Small intestine (tissue), 7 donors: ENCODE results near the gene ELL2. TPM values are rescaled to one million over a fixed set of nuclear protein-coding genes. Genes with fewer than 3 reads are reported as not detected.

ENCODE experiments used
- DNase-seq, 2 donors: peaks; one replicate each; pipeline versions ENCODE4 v3.0.0 to v3.0.0-alpha.2; 2013
- FAIRE-seq: peaks from 2 replicates; lab custom pipeline; 2012; peaks lifted over from hg19 to GRCh38; lab: Jason Lieb, UNC
- H3K27ac ChIP-seq, 3 donors: one replicate each; pipeline ENCODE4 v1.5.1; 2013; ENCODE audit warnings: low read length in 2 of 3, mild to moderate bottlenecking in 2 of 3, control low read depth in 1 of 3, inconsistent platforms in 1 of 3, low read depth in 1 of 3, moderate library complexity in 1 of 3
- H3K27me3 ChIP-seq, 3 donors: one replicate each; pipeline ENCODE4 v1.6.1; 2013; ENCODE audit warnings: low read length in 3 of 3, inconsistent platforms in 1 of 3; ENCODE audit not compliant: control insufficient read depth in 3 of 3, insufficient read depth in 3 of 3
- H3K36me3 ChIP-seq, 3 donors: one replicate each; pipeline ENCODE4 v1.6.1; 2013; ENCODE audit warnings: low read length in 3 of 3, inconsistent platforms in 1 of 3, low read depth in 1 of 3, mild to moderate bottlenecking in 1 of 3, moderate library complexity in 1 of 3; ENCODE audit not compliant: control insufficient read depth in 3 of 3, insufficient read depth in 2 of 3
- H3K4me1 ChIP-seq, 3 donors: one replicate each; pipeline ENCODE4 v1.6.1; 2013; ENCODE audit warnings: low read length in 2 of 3, inconsistent platforms in 1 of 3, low read depth in 1 of 3, mild to moderate bottlenecking in 1 of 3, moderate library complexity in 1 of 3; ENCODE audit not compliant: control insufficient read depth in 3 of 3, insufficient read depth in 2 of 3
- H3K4me3 ChIP-seq, 3 donors: one replicate each; pipeline ENCODE4 v1.5.1; 2013; ENCODE audit warnings: low read length in 3 of 3, control low read depth in 1 of 3, inconsistent platforms in 1 of 3, low read depth in 1 of 3, mild to moderate bottlenecking in 1 of 3, moderate library complexity in 1 of 3
- H3K9me3 ChIP-seq, 2 donors: one replicate each; pipeline ENCODE4 v1.6.1; 2013; ENCODE audit warnings: low read depth in 1 of 2, low read length in 1 of 2; ENCODE audit not compliant: control insufficient read depth in 2 of 2, insufficient read depth in 1 of 2
- WGBS, 3 donors: extraction: QIAGEN DNeasy Blood & Tissue Kit; methylation state at CpG; one replicate each; pipeline ENCODE4 v1.1.7; 2013; 5-methylcytosine and 5-hydroxymethylcytosine counted together
- polyA plus RNA-seq, 4 donors: library from polyadenylated mRNA; stranded (reverse) in 3 of 4; unstranded in 1 of 4; fragments of 200-250 nt in 3 of 4; fragments of 120-200 nt in 1 of 4; gene quantifications; one replicate each; pipeline versions ENCODE4 v1.2.1 to v1.2.3, GENCODE V29; 2013
- donor health status: healthy with polysubstance abuse.
- donor health status: control.
- donor health status: control.
- donor health status: Bipolar disorder and iron deficiency.
- donor health status: healthy.

Gene ELL2
- polyA plus RNA-seq, 4 donors, result 9.7 to 35.7 (median 12.2) TPM

GRCh38 chr5:95988094-95988493, 26.4 kb upstream of the ELL2 start:
- DNase-seq (no peak), FAIRE-seq (no peak)
- WGBS, 3 donors, result 82 to 90% (median 82%) methylated on average over 4 of the region's 4 CpGs

GRCh38 chr5:95986937-95987520, 25.4 kb upstream of the ELL2 start:
- no peak for FAIRE-seq
- no peaks in the 10 kb centered on the region for H3K27me3 ChIP-seq
- no peak overlapping the region for H3K4me3 ChIP-seq
- no peaks in the 10 kb centered on the region for H3K36me3 ChIP-seq
- H3K4me1 ChIP-seq, result peaks cover 0 to 54% (median 5%) of the 10 kb centered on the region in 3 donors
- 23 to 74% (median 36%) methylated on average over 5 of the region's 5 CpGs for WGBS, 3 donors
- H3K27ac ChIP-seq, result peak overlapping the region in 2 of 3 donors; percentile 27 to 91
- H3K9me3 ChIP-seq, result no peaks in the 10 kb centered on the region
- DNase-seq, result peak; percentile 74 to 94

More at GRCh38 chr5:95988094-95988493, 26.4 kb upstream of the ELL2 start:
- peak overlapping the region in 1 of 3 donors; percentile 91 for H3K27ac ChIP-seq
- H3K36me3 ChIP-seq, result no peaks in the 10 kb centered on the region
- H3K4me1 ChIP-seq, result peaks cover 0 to 54% (median 3%) of the 10 kb centered on the region in 3 donors
- no peaks in the 10 kb centered on the region for H3K9me3 ChIP-seq
- H3K27me3 ChIP-seq, result no peaks in the 10 kb centered on the region
- no peak overlapping the region for H3K4me3 ChIP-seq

- Histone ChIP-seq H3K27me3 (no peaks in the 10 kb centered on the region), H3K4me1 (peaks cover 0 to 50% (median 5%) of the 10 kb centered on the region in 3 donors), H3K9me3 (no peaks in the 10 kb centered on the region), H3K36me3 (no peaks in the 10 kb centered on the region), H3K4me3 (no peak overlapping the region), H3K27ac (peak overlapping the region in 1 of 3 donors; percentile 91)
- no peak for FAIRE-seq
- DNase-seq, result no peak
- WGBS, 3 donors, result 60 to 83% (median 73%) methylated on average over 2 of the region's 2 CpGs
Measured at GRCh38 chr5:95986001-95986400, 24.4 kb upstream of the ELL2 start.

- DNase-seq (no peak), FAIRE-seq (no peak)
- peaks cover 0 to 45% (median 5%) of the 10 kb centered on the region in 3 donors for H3K4me1 ChIP-seq
- H3K36me3 ChIP-seq, result no peaks in the 10 kb centered on the region
- no peak overlapping the region for H3K4me3 ChIP-seq
- peak overlapping the region in 1 of 3 donors; percentile 91 for H3K27ac ChIP-seq
- no peaks in the 10 kb centered on the region for H3K27me3 ChIP-seq
- WGBS, 3 donors, result 78 to 88% (median 81%) methylated on average over 1 of the region's 1 CpG
- H3K9me3 ChIP-seq, result no peaks in the 10 kb centered on the region
Measured at GRCh38 chr5:95985249-95985648, 23.6 kb upstream of the ELL2 start.

- Histone ChIP-seq H3K4me1 (peaks cover 0 to 39% (median 5%) of the 10 kb centered on the region in 3 donors), H3K9me3 (no peaks in the 10 kb centered on the region), H3K27ac (no peak overlapping the region), H3K36me3 (no peaks in the 10 kb centered on the region), H3K4me3 (no peak overlapping the region), H3K27me3 (no peaks in the 10 kb centered on the region)
- DNase-seq, result no peak
- no peak for FAIRE-seq
- WGBS, 3 donors, result 88 to 99% (median 94%) methylated on average over 2 of the region's 2 CpGs
Measured at GRCh38 chr5:95984287-95984938, 22.8 kb upstream of the ELL2 start.

- FAIRE-seq (no peak), DNase-seq (no peak)
- Histone ChIP-seq H3K9me3 (no peaks in the 10 kb centered on the region), H3K27ac (no peak overlapping the region), H3K4me3 (no peak overlapping the region), H3K36me3 (no peaks in the 10 kb centered on the region), H3K27me3 (no peaks in the 10 kb centered on the region), H3K4me1 (peaks cover 0 to 33% (median 5%) of the 10 kb centered on the region in 3 donors)
- WGBS, 3 donors, result 91 to 99% (median 97%) methylated on average over 2 of the region's 2 CpGs
Measured at GRCh38 chr5:95983509-95983908, 21.9 kb upstream of the ELL2 start.

- H3K4me3 ChIP-seq, result no peak overlapping the region
- H3K4me1 ChIP-seq, result peaks cover 0 to 28% (median 5%) of the 10 kb centered on the region in 3 donors
- no peak overlapping the region for H3K27ac ChIP-seq
- DNase-seq, result no peak
- H3K9me3 ChIP-seq, result no peaks in the 10 kb centered on the region
- H3K36me3 ChIP-seq, result no peaks in the 10 kb centered on the region
- H3K27me3 ChIP-seq, result no peaks in the 10 kb centered on the region
- FAIRE-seq, result no peak
Measured at GRCh38 chr5:95983080-95983479, 21.4 kb upstream of the ELL2 start.

- Histone ChIP-seq H3K36me3 (no peaks in the 10 kb centered on the region), H3K9me3 (peaks cover 0 to 2% of the 10 kb centered on the region in 2 donors), H3K27me3 (no peaks in the 10 kb centered on the region), H3K4me3 (no peak overlapping the region), H3K27ac (no peak overlapping the region), H3K4me1 (no peaks in the 10 kb centered on the region)
- 28 to 39% (median 30%) methylated on average over 1 of the region's 1 CpG for WGBS, 3 donors
- DNase-seq (no peak), FAIRE-seq (no peak)
Measured at GRCh38 chr5:95976606-95977005, 15.0 kb upstream of the ELL2 start.
